Stimulated activated CD8-positive, alpha-beta memory T cell treated with anti-CD3 and anti-CD28 coated beads, Interleukin-12 subunit alpha, Interleukin-12 subunit beta, amount 100 ng/mL, for 24 hours (primary cell): ENCODE results near the gene DNAJB9.

Source experiments
- DNase-seq: peaks from one replicate; pipeline ENCODE4 v3.0.0-alpha.2; 2020; ENCODE audit errors: extremely low read depth

Gene DNAJB9

DNA sequence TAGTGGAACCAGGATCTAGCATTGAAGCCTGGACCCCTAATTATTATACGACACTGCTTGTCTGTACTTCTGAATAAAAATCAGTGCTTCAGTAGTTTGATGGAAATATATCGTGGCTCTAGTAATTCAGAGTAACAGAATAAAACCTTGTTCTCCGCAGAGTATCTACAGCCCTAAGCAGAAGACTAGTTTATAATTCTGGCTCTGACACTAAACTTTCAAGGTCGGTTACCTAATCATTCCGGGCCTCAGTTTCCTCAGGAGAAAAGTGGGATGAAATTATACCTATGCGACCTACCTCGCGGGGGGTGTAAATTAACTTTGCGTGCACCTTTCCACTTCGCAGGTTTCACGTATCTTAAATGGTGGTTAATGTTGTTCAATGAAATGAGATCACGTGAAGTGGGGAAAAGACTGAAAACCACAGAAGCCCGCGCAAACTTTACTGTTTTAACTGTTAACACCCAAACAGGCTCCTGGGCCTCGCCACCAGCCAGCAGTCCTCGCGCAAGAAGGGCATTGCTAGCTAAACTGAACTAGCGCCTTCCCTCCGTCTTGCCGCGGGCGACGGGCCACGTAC is 783 bp upstream of the DNAJB9 start:
- no peak for DNase-seq

DNA sequence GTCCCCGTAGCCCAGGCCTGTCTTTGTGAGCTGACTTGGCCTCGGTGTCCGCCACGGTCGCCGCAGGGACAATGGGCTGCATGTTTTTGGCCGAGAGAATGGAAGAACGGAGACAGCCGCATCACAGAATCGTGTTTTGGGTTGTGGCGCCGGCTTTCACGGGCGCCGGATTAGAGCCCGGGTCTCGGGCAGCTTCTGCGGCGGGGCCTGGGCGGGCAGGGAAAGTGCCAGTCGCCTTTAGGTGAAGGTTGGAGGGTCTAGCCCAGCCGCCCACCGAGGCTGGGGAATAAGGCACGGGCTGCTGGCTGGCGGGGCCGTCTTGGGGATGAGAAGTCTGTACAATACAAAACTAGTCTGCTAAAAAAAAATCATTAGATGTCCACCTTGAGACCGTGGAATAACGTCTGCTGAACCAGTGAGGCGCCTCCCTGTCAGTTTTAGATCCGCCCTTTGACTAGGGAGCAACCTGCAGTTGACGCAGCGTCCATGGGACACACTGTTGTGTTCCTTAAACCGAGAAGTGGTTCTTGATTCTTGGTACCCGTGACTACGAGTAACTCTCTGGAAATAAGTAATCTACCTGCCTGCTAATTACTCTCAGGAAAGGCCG is 577 bp downstream of the DNAJB9 start:
- no peak for DNase-seq

DNA sequence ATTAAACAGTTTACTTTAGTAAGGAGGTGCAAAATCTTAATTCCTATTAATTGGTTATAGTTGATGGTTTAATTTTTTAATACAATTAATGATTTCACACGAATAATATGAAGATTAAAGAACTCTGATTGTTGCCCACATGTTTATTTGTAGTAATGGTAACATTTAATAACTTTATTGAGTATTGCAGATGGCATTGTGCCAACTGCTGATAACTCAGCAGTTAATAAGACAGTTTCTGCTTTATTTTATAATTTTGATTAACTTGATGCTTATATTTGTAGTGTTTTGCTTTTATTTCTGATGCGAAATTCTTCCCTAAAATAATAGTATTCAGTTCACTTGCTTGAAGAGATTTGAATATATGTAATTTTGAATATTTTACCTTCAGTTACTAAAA is 2.8 kb downstream of the DNAJB9 start:
- DNase-seq = no peak

DNA sequence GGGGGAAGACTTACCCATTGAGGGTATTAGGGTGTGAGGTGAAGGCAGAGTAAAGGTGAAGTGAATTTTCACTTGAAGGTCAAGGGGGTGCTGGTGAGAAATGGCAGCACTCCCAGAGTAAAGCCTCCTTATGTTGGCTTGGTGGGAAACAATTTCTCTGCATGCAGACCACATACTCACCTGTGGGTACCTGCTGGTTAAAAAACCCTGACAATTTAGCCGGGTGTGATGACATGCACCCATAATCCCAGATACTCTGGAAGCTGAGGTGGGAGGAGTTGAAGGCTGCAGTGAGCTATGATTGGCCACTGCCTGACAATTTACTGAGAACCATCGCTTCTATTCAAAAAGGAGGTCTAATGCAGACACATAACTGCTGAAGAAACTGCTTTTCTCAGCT is 5.5 kb downstream of the DNAJB9 start:
- no peak for DNase-seq

DNA sequence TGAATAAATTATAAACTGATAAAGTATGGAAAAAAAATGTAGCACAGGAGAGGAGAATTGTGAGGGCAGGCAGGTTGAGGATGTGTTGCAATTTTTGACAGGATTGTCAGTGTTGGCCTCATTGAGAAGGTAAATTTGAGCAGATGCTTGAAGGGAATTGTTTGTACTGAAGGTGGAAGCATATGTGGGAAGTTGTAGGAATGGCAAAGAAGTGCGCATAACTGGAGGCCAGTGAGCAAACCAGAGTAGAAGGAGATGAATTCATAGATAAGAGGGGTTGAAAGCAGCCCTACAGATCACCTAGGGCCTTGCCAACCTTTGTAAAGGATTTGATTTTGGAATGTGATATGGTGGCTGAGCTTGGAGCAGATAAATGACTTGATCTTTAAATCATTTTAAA is 6.4 kb downstream of the DNAJB9 start:
- no peak for DNase-seq

DNA sequence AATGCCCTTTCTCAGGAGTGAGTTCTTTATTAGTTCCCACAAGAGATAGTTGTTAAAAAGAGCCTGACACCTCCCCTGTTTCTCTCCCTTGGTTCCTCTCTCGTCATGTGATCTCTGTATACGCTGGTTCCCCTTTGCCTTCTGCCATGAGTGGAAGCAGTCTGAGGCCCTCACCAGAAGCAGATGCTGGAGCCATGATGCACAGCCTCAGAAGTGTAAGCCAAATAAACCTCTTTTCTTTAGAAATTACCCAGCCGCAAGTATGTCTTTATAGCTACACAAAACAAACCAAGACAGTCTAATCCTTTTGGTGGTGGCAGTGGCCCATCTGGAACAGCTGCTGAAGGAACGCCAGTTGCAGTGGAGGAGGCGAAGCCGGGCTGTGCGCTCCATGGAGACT is 9.3 kb downstream of the DNAJB9 start:
- DNase-seq = no peak

DNA sequence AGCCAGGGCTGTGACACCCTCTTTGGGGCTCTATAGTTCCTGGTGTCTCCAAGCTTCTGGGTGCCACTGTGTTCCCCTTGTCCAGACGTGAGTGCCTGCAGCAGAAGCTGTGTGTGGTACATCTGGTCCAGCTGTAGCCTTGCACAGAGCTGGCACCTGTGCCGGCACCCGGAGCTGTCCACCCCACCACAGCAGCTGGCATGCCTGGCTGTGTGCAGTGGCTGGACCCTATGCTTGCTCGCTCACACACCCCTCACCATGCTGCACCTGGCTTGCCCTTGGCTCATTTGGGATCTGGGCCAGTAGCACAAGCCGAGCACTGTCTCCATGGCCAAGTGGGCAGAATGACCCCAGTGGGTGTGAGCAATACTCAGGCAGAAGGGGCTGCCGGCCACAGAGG is 10.6 kb downstream of the DNAJB9 start:
- no peak for DNase-seq

DNA sequence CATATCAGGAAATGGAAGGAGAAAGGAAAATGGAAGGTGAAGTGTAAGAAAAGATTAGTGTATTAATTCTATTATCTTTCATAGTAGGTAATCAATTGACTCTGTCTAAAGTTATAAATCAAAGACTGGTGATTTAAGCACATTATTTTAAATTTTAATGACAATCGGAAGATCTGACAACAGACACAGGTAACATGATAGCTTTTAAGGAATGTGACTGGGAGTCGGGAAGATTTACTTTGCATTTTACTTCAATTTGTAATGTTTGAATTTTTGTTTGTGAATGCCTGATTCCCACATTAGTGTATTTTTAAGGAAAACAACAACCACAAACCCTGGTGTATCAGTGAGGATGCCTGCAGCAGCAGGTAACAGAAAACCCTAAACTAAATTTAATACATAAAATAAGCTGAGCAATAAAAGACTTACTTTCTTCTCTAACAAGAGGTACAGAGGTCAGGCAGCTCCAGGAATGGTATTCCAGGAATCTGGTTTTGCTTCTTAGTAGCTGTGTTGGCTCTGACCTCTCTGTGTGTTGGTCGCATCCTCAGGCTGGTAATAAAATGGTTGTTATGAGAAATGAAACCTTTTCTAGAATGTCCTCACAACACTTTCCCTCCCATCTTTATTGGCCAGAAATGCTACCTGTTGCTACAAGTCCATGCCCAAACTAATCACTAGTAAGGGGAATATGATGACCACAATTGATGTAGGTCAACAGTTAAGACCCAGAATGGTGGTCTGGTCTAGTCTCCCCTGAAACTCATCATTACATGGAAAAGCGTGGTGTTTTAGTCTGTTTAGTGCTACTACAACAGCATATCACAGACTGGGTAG is 12.2 kb downstream of the DNAJB9 start:
- DNase-seq = no peak

DNA sequence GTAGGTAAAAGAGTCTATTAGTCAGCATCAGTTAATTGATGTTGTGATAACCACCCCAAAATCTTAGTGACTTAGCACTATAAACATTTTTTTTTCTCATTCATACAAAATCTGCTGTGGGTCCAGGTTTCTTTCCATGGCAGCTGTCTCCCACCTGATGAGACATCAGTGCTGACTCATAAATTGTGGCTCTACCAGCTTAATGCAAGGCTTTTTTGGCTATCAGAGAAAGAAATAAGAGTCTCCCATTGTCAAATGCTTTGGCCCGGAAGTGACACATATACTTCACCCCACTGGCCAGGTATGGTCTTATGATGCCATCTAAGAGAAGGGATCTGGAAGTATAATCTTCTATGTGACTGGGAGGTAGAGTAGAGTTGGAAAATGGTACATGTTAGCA is 14.5 kb downstream of the DNAJB9 start:
- no peak for DNase-seq

DNA sequence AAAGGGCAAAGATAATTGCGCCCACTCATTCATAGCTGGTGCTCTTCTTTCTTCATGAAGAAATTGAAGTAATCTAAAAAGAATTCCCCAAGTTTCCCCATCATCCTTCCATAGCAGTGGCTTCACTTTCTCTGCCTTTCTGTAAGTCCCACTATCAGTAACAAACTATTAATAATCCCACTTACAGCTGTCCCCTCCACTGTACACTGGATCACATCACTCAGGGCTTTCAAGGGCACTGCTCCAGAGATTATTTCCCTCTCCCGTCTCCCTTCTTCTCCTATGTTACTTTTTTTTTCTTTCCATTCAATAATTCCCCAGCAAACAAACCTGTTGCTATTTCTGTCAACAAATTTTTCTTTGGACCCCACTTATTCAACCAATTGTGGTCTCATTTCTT is 16.2 kb downstream of the DNAJB9 start:
- DNase-seq = no peak

DNA sequence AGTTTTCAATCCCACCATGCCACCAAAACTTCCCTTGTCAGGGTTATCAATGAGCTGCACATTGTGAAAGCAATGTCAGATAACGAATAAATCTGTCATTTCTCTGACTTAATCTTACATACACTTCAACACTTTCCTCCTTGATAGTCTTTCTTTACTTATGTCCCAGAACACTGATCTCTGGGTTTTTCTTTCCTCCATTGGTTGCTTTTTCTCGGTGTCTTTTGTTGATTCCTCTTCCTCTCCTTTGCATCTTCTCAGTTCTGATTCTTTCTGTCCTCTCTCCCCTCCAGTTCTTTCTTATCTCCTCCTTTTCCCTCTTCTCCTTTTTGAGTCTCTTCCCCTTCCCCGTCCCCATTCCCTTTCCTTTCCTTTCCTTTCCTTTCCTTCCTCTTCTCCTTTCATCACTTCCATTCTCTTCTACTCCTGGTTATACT is 16.6 kb downstream of the DNAJB9 start:
- DNase-seq = no peak

DNA sequence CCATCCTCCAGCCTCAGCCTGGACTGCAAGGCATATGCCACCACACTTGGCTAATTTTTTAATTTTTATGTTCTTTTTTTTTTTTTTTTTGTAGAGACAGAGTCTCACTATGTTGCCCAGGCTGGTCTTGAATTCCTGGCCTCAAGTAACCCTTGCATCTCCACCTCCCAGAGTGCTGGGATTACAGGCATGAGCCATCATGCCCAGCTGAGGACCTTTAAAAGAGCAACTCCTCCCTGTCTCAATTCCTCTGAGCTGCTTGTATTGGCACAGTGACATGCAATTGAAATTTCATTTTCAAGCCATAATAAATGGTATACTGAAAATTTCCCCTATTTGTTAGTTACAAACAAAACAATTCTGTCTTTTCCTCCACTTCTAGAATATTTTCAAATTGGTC is 19.5 kb downstream of the DNAJB9 start:
- DNase-seq = no peak

DNA sequence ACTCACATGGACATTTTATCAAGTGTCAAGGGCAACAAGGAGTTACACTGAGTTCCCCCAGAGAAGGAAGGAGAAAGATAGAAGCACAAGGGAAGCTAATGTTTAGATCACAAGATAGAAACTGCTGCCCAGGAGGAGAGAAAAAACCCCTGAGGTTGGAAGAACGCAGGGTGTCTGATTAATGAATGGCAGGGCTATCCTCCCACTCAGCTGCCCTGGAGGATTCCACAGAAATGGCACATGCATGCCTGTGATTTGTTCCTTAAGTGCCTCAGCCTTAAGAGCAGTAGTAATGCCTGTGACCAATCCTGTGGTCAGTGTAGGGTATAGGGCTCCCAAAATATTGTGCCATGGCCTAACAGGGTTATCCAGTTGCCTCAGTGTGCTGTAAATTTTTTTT is 20.2 kb downstream of the DNAJB9 start:
- DNase-seq = no peak

DNA sequence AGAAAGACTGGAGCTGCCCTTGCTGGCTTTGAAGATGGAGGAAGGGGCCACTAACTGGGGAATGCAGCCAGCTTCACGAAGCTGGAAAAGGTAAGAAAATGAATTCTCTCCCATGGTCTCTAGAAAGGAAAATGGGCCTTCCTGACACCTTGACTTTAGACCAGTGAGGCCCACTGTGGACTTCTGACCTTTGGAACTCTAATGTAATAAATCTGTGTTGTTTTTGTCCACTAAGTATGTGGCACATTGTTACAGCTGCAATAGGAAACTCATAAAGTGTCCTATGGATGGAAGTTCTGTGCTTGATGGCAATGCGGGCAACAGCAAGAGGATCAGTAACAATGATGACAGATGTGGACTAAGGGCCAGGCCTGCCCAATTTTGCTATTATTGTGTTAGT is 20.9 kb downstream of the DNAJB9 start:
- no peak for DNase-seq

DNA sequence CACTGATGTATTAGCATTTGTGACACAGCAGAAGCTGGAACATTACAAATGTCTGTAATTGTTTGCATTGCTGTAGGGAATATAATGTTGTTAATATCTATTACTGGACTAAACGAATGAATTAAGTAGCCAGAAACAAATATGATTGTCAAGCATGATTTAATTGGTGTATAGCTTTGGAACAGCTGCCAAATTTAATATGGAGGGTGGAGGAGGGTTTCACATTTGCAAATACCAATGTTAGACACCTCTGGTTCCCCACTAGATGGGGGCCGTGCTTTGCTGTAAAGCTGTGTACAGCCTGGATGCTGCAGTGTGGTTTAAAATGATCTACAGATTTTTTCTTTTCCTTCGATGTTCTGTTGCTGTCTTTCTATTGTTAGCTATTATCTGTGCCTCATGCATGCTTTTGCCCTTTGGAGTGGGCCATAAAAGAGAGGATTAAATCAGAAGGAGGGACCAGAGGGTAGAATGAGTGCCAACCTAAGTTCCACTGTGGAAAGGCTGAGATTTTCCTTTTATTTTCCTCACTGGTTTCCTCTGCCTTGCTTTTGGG is 23.1 kb downstream of the DNAJB9 start:
- no peak for DNase-seq

DNA sequence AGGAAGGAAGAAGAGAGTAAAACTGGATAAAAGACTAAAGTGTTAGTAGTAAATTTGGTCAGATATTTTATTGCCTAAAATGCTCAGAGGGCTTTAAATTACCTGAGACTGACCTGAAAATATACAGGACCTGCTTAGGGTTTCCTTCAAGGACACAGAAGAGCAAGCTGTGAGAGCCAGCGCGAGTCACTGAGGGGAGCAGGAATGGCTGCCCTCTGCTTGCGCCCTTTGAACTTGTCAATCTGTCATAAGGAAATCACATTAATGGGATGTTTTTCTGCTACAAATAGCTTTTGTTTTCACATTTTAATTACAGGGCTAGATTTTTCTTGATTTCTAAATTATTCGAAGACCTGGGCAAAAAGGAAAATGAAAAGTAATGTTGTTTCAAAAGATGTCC is 26.9 kb downstream of the DNAJB9 start:
- DNase-seq = no peak

DNA sequence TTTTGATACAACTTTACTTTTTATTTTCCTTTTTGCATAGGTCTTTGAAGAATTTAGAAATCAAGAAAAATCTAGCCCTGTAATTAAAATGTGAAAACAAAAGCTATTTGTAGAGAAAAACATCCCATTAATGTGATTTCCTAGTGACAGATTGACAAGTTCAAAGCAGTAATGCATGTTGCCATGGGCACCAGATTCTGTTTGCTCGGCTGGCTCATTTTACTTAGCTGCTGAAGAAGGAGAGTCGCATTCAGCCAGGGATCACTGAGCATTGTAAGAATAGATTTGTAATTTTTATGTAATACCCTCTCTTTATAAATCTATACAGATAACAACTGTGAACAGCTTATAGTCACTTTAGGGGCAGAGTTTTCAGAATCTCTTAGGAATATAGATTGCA is 28.5 kb downstream of the DNAJB9 start:
- no peak for DNase-seq

DNA sequence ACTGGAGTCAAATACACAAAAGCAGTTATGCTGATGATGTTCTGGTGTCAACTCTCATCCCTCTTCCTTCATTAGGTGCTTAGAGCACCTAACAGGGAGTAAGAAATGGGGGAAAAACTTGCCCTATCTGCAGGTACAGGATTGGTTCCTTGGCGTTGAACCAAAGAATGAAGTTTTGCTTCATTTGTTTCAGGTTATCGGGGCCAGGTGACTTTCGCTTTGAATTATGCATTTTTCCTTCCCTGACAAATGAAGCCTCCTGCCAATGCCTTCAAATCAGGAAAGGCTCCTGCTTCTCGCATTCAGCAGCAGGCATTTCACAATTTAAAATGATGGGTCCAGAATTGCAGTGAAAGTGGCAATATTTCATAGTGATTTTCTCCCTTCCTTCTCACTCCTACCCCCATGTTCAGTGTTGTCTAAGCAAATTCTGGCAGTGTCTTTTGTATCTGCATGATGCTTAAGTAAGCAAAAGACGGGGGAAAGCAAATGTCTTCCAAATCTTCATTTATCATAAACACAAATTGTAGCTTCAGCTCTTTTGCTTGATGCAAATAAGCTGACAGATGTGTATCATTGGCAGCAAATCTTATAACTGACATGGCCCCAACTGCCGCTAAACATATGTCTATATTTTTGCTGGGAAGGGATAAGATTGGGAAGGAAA is 29.4 kb downstream of the DNAJB9 start:
- DNase-seq = no peak

DNA sequence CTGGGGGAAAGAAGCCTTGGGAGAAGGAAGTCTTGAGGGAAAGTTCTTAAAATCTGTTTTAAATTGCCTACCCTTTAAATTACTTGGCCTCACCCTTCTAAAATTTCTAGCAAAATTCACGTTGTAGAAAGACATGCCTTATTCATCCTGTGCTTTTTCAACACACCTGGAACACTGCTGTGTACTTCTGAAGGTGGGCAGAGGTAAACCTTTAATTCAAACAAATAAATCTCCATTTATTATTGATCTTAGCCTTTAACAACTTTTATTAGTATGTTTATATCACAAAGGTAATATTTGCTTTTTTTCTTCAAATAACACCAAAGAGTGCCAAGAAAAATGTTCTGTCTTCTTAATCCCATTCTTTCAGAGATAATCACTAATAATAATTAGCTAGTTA is 30.7 kb downstream of the DNAJB9 start:
- DNase-seq = no peak

DNA sequence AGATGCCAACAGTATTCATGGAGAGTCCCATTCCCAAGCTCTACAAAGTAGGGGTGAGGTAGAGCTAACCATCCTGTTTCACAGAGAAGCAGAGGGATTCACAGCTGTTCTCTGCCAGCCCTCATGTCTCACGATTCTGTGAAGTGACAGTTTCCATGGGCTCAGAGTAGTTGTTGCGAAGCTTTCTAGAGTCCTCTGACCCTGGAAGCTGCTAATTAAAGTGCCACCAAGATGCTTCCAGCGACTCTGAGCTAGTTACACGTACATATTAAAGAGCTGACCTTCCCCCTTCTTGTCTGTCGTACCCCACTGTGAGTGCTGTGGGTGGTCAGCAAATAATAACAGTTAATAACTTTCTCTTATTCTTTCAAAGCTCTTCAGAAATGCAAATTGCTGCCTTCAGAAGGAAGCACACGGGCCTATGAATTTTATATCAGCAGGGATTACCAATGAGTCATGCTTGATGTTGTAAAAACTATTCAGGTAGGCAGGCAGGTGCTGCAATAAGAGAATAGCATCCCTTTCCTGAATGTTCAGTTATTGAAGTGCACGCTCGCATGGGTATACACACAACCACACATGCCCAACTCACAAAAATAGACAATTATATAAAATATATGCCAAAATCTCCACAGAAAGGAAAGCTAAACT is 34.1 kb downstream of the DNAJB9 start:
- DNase-seq = no peak

DNA sequence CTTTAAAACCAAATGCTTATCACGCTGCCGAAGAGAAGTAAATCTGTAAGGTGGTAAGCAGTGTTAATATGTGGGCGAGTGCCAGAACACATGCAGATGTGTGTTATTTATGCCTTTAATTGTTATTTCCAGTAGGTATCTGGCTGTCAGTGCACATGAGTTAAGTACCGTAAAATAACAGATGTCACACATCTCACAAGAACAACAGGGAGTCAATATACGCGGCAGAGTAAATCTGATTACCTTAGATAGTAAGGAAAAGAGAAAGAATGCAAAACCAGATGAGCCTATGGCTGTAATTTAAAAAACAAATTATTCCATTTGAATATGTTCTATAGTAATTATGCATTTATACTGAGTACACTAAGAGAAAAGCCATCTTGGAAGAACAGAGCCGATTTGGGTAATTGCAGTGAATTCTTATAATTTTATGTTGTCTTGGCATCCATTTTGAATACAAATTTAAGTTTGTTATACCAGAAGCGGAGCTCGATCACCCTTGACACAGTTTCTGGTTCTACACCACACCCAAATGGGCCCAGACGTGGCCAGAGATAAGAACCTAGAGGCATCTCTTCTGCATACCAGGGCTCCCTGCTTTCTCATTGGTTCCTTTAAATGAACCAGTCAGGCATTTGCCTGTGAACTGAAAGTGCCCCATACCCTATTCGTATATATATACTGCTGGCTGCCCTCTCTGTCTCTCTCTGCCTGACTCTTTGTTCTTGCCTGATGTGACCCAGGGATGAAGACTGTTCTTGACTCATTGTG is 34.8 kb downstream of the DNAJB9 start:
- no peak for DNase-seq
